HG02623 (cell line): ENCODE data around the gene RSKR.
A peak's percentile ranks its signal among the peaks of the same experiment; 100 is the strongest.
"Not testable (repeated sequence)": the region's sequence is repeated elsewhere in the genome, so short reads cannot be mapped to it uniquely, and the experiment has no call there.

Source experiments
- ATAC-seq: cut with Tn5 transposase; IDR thresholded peaks from one replicate; pipeline ENCODE4 v1.9.1; 2021; ENCODE audit warnings: moderate library complexity; ENCODE audit not compliant: unreplicated experiment

RSKR gene

GRCh38 chr17:28578246-28579195 is 35.5 kb downstream of the RSKR start:
- ATAC-seq = no peak

- ATAC-seq = no peak
Measured at GRCh38 chr17:28577466-28577824, 36.5 kb downstream of the RSKR start.

DNA sequence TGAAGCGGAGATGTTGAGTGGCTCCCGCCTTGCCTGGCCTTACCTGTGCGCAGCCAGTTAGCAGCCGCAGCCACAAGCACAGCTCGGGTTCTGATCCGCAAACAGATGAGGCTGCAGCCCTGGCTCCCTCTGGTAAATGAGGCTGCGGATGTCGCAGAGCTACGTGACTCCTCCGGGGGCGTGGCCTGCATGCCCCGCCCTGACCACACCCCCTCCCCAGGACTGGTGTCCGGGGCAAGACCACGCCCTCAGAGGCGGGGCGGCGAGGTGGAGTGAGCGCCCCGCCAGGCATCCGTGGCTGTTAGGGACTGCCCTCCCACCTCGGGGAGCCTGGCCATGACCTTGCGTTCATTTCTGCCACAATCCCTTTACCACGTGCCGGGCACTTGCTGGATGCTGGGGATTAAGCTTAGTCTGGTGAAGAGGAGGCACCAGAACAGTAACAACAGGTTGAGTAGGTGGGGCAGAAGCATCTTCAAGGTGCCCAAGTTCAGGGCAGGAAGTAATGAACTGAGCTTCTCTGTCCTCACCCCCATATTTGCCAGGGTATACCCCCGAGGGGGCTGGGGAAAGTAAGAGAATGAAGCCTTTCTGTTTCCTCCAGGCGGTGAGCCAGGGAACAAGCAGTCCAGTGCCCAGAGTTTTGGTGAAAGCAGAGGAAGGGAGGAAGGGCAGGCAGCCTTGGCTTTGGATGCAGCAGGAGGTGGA is 37.1 kb downstream of the RSKR start, which contains the start of gene ALDOC:
Gene ALDOC, minus strand, starts transcription at position 138 of the 708 bp plus-strand sequence. CDS start 1,363 bp downstream, outside the sequence.
- peak; percentile 74 for ATAC-seq

GRCh38 chr17:28576016-28576415 is 38.0 kb downstream of the RSKR start:
- ATAC-seq = not testable (repeated sequence)

DNA sequence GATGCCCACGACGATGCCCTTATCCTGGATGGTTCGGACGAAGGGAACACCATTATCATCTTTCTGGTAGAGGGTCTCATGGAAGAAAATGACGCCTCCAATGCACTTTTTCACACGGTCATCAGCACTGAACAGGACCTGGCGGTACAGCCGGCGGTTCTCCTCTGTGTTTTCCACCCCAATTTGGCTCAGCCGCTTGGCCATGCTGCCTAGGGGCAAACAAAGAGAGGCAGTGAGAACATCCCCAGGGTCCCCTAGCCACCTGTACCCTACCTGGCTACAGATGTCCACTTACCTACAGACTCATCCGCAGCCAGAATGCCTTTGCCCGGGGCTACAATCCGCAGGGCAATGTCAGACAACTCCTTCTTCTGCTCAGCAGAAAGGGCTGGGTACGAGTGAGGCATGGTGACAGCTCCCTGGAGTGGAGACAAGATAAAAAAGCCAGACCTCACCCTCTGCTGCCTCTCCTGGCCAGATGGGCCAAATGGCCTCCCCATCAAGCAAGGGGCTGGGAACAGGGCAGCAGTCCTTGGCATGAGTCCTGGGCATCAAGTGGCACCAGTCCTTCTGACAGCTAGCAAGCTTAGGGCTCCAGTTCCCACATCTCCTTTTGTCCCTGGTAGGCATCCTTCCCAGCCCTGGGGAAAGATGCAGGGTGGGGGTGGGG is 38.7 kb downstream of the RSKR start:
- ATAC-seq = no peak

- no peak for ATAC-seq
Measured at GRCh38 chr17:28574526-28574925, 39.5 kb downstream of the RSKR start.

DNA sequence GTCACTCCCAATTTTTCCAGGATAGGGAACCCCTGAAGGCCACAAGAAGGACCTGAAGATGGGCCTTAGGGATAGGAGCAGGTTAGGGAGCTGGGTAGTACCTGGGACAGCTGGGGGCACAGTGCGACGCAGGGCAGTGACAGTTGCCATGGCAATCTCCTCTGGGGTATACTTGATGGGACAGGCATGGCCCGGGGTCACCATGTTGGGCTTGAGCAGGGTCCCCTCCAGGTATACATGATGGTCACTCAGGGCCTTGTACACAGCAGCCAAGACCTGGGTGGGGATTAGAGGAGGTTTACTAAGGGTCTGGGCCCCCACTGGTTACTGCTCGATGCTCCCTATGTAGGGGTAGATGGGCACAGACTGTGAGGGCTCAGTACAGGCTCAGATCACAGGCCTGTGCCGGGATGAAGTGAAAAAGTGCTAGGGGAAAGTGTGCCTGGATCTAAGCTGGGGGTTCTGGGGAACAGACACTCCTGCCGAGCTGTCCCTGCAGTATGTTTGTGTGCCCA is 40.0 kb downstream of the RSKR start:
- no peak for ATAC-seq

- ATAC-seq = no peak
Measured at GRCh38 chr17:28573521-28573920, 40.5 kb downstream of the RSKR start.

DNA sequence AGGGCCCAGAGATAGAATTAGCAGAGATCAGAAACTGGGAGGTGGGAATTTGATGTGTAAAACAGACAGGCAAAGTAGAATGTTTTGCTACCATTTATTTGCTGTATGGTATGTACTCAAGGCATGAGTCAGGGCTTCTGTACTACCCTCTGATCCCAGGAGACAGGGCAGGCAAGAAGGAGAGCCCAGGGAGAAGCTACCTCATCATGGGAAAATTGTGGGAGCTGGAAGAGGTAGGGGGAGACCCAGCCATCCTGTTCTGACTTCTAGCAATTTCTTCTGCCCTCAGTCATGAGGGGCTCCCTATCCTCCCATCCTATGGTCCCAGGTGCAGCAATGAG is 41.0 kb downstream of the RSKR start:
- ATAC-seq = no peak

- no peak for ATAC-seq
Measured at GRCh38 chr17:28572259-28573039, 41.5 kb downstream of the RSKR start.

- ATAC-seq = peak; percentile 83
Measured at GRCh38 chr17:28571361-28572122, 42.4 kb downstream of the RSKR start, which contains the start of gene PIGS. TSS of gene PIGS (minus strand) at chr17:28571524. CDS start at chr17:28571496, 28 bp downstream.

DNA sequence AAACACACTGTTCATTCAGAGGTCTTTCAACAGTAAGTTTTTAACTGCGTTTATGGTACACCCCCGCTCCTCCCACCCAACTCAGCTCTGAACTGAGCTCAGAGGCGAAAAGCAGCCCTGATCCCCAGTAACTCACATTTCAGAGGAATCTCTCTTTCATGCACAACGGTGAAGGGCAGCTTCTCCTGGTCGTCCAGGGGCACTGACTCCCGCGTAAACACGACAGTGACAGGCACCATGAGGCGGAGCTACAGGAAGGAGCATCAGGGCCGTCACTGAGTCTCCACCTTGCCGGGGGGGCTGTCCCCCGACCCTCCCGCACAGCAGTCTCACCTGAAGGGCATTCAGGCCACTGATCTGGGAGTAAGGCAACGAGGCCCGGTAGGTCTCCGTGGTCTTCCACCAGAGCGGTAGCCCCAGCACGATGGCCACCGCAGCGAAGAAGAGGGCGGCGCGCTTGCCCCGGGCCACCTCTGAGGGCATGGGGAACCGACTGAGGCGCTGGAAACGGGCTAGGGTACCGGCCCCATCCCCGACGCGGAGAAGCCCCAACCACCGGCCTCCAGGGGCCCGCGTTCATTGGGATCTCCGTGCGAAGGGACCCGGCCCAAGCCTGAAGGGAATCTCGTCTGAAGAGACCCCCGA is 43.1 kb downstream of the RSKR start:
- no peak for ATAC-seq

DNA sequence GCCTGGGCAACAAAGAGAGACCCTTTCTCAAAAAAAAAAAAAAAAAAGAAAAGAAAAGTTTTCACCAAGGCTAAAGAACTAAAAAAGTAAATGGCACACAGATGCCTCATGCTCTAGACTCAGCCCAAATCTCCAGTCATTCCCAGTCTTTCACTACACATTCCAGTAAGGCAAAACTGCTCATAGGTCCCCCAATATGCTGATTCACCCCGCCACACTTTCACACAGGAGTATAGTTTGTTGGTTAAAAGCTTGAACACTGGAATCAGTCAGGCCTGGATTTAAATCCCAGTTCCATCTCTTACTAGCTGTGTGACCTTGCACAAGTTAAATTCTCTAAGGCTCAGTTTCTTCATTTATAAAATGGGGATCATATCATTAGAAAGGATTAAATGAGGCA is 44.5 kb downstream of the RSKR start:
- ATAC-seq = no peak

DNA sequence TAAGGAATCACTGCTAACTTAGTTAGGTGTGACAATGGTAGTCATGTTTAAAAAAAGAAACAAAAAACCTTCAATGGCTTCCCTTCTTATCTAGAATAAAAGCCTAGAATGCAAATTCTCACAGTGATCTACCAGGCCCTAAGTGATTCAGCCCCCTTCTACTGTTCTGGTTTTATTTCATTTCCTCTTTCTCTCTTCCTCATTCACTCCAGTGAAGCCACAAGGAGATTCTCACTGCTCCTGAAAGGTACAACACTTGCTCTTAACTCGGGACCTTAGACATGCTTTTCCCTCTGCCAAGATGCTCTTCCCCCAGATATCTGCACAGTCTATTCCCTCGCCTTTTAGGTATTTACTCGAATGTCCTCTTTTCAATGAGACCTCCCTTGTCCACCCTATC is 46.4 kb downstream of the RSKR start:
- ATAC-seq = no peak

DNA sequence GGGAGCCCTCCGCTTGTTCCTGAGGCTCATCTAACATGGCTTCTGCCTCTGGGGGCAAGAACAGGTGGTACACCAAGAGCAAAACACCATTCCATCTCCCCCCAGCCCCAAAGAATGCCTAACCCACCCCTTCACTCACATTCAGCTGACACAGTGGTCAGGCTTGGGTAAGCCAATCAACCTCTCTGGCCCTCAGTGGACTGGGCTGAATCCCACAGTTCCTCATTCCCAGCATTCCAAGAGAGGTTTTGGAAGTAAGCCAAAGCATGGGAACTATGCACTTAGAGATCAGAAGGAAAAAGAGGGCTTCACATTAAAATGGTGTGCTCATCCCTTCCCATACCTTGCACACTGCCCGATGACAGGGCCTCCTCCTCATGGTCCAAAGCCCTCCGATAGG is 50.5 kb downstream of the RSKR start:
- no peak for ATAC-seq
